ENCODE data around the gene EPN1. TPM values are rescaled to one million over a fixed set of nuclear protein-coding genes. Genes with fewer than 3 reads are reported as not detected.

Gene EPN1
- total and polyA plus RNA-seq, 2 of the 13 experiments (the other 11 are each of a cell fraction or from before 2014, with no cell fraction given), result 28.9 to 31.7 TPM

GRCh38 chr19:55643887-55644176 lies 31.2 kb upstream of the EPN1 start:
- H3K9ac ChIP-seq (ENCODE audit: insufficient read depth, low read depth, low read length), result peak overlapping the region; percentile 84
- H4K20me1 ChIP-seq (ENCODE audit: insufficient read depth, low read length), result no peaks in the 10 kb centered on the region
- H3K4me3 ChIP-seq (replicated peaks in 1 of 3; ENCODE audit: insufficient read depth in 1 of 3, low read depth in 2 of 3, low read length in 3 of 3), result peak overlapping the region; percentile 92 to 96 (median 92)
- POLR2A ChIA-PET, result interaction anchor here (2.4 kb wide), 1 partner anchor 11 kb away, joined by 10 read pairs; the partner anchor contains the start of gene U2AF2
- ATAC-seq (peak; percentile 1), FAIRE-seq (no peak), DNase-seq (ENCODE audit: low spot score) (no peak)
- in situ Hi-C loops (cut with HindIII; ENCODE audit: extremely low pct_ligation_motif_present, low pct_unique_long_range_greater_than_20kb), result no loop called here
- H3K4me2 ChIP-seq (ENCODE audit: low read depth, low read length), result peak overlapping the region; percentile 84
- H3K79me2 ChIP-seq (ENCODE audit: insufficient read depth, low read length), result peaks cover 41% of the 10 kb centered on the region
- H3K27me3 ChIP-seq (ENCODE audit: control insufficient read depth in 1 of 2, insufficient read depth in 2 of 2, low read length in 2 of 2), result no peaks in the 10 kb centered on the region; a peak in 1 of 5 replicates
- 4% methylated on average over 12 of the region's 15 CpGs for WGBS (ENCODE audit: low lambda C conversion rate)
- no TSS peak for BruUV-seq (replicated peaks)
- no peaks in the 10 kb centered on the region for H3K9me3 ChIP-seq (ENCODE audit: low read length)
- CTCF ChIA-PET (ENCODE audit: low intra/inter-chr PET ratio, low total read pairs), result interaction anchor here (1.7 kb wide), 1 partner anchor 12 kb away, joined by 4 read pairs; no protein-coding TSS in a partner anchor
- H3K36me3 ChIP-seq (replicated peaks in 1 of 2; ENCODE audit: control insufficient read depth in 1 of 2, insufficient read depth in 2 of 2, low read length in 2 of 2), result peaks cover 0 to 10% of the 10 kb centered on the region in 2 experiments; a peak in 2 of 5 replicates
- intact Hi-C loops (cut with micrococcal nuclease; ENCODE audit: unreplicated experiment), result no loop called here
- H2AFZ ChIP-seq (ENCODE audit: low read length), result no peak overlapping the region
- H3K27ac ChIP-seq (ENCODE audit: extremely low read length, insufficient read depth, low read length), result peak overlapping the region; percentile 79
- H3K4me1 ChIP-seq (ENCODE audit: insufficient read depth, low read length), result peaks cover 61% of the 10 kb centered on the region
- TF ChIP-seq KDM5A (IDR thresholded peaks at IDR 0.05; ENCODE audit: borderline replicate concordance, low read length) (peak; percentile 80; the same call in 1 of the 2 replicates), ZMAT3 (CRISPR knock-in tag; conservative IDR thresholded peaks at IDR 0.05) (peak; percentile 54; the same call in 1 of the 2 replicates), IRF2 (CRISPR knock-in tag; IDR thresholded peaks at IDR 0.05) (no peak), MAZ (IDR thresholded peaks at IDR 0.05; ENCODE audit: borderline replicate concordance, low read depth, low read length) (no peak), MAZ (CRISPR knock-in tag; IDR thresholded peaks at IDR 0.05; ENCODE audit: low read depth) (0 out of 2 replicates have a peak, but pooled peaks have one; percentile 2), DPF2 (CRISPR knock-in tag; IDR thresholded peaks at IDR 0.05; ENCODE audit: borderline replicate concordance, low read depth) (no peak), KDM5B (CRISPR knock-in tag; IDR thresholded peaks at IDR 0.05; ENCODE audit: borderline replicate concordance) (0 out of 2 replicates have a peak, but pooled peaks have one; percentile 10), TFDP1 (CRISPR knock-in tag; IDR thresholded peaks at IDR 0.05; ENCODE audit: borderline replicate concordance) (no peak), ZNF235 (CRISPR knock-in tag; IDR thresholded peaks at IDR 0.05; ENCODE audit: borderline replicate concordance) (peak; percentile 6; the same call in 1 of the 2 replicates), DNMT3B (CRISPR knock-in tag; conservative IDR thresholded peaks at IDR 0.05) (0 out of 2 replicates have a peak, but pooled peaks have one; percentile 1), POLR2AphosphoS2 (IDR thresholded peaks at IDR 0.05; ENCODE audit: low read depth, low read length) (0 out of 2 replicates have a peak, but pooled peaks have one; percentile 10), ZBTB40 (IDR thresholded peaks at IDR 0.05) (no peak), ZBTB40 (CRISPR knock-in tag; IDR thresholded peaks at IDR 0.05) (no peak), ZFP1 (CRISPR knock-in tag; IDR thresholded peaks at IDR 0.05) (no peak), ZSCAN29 (CRISPR knock-in tag; conservative IDR thresholded peaks at IDR 0.05) (no peak), MIER2 (CRISPR knock-in tag; IDR thresholded peaks at IDR 0.05) (no peak), ZNF550 (CRISPR knock-in tag; IDR thresholded peaks at IDR 0.05; ENCODE audit: borderline replicate concordance) (no peak)
